BLaER1 treated with 17β-estradiol and CSF1 and Interleukin-3, amounts not matched to agents 10 nM and 100 nM (cell line): ENCODE measurements around the gene PROK1.

ENCODE experiments used
- H3K27ac ChIP-seq, 11 experiments: shearing (Covaris generic); formaldehyde crosslinking; 2 replicates each; pipeline ENCODE4 v1.8.1; 2022
- H3K27me3 ChIP-seq, 11 experiments: shearing (Covaris generic); formaldehyde crosslinking; 2 replicates each; pipeline ENCODE4 v1.8.1; 2022
- H3K36me3 ChIP-seq, 11 experiments: shearing (Covaris generic); formaldehyde crosslinking; 2 replicates each; pipeline ENCODE4 v1.8.1; 2022
- H3K4me1 ChIP-seq, 10 experiments: shearing (Covaris generic); formaldehyde crosslinking; 2 replicates each; pipeline ENCODE4 v1.8.1; 2022
- H3K4me2 ChIP-seq, 11 experiments: shearing (Covaris generic); formaldehyde crosslinking; 2 replicates each; pipeline ENCODE4 v1.8.1; 2022
- H3K4me3 ChIP-seq, 10 experiments: shearing (Covaris generic); formaldehyde crosslinking; 2 replicates each; pipeline ENCODE4 v1.8.1; 2022
- H3K9ac ChIP-seq, 11 experiments: shearing (Covaris generic); formaldehyde crosslinking; 2 replicates each; pipeline ENCODE4 v1.8.1; 2022
- H3K9me3 ChIP-seq, 11 experiments: shearing (Covaris generic); formaldehyde crosslinking; replicated peaks in 1 of 11; 2 replicates each; pipeline ENCODE4 v1.8.1; 2022
- H4K20me1 ChIP-seq, 11 experiments: shearing (Covaris generic); formaldehyde crosslinking; 2 replicates each; pipeline ENCODE4 v1.8.1; 2022
- Cebpa-rat ChIP-seq, 11 experiments: shearing (Covaris generic); IDR thresholded peaks; 2 replicates each; pipeline ENCODE4 v1.8.1; 2022

PROK1 gene

GRCh38 chr1:110480356-110481096, 29.6 kb downstream of the PROK1 start:
- H3K4me1 ChIP-seq: peaks cover 0 to 25% (median 9%) of the 10 kb centered on the region in 10 experiments; a peak in 10 of 20 replicates
- H3K27ac ChIP-seq: no peak overlapping the region
- H3K27me3 ChIP-seq: no peaks in the 10 kb centered on the region
- no peaks in the 10 kb centered on the region for H3K36me3 ChIP-seq
- no peak for TF ChIP-seq Cebpa-rat (IDR thresholded peaks at IDR 0.05)
- no peaks in the 10 kb centered on the region; a peak in 2 of 22 replicates for H4K20me1 ChIP-seq
- H3K9ac ChIP-seq: no peak overlapping the region
- no peaks in the 10 kb centered on the region for H3K9me3 ChIP-seq
- H3K4me2 ChIP-seq: no peak overlapping the region
- H3K4me3 ChIP-seq: no peak overlapping the region

DNA sequence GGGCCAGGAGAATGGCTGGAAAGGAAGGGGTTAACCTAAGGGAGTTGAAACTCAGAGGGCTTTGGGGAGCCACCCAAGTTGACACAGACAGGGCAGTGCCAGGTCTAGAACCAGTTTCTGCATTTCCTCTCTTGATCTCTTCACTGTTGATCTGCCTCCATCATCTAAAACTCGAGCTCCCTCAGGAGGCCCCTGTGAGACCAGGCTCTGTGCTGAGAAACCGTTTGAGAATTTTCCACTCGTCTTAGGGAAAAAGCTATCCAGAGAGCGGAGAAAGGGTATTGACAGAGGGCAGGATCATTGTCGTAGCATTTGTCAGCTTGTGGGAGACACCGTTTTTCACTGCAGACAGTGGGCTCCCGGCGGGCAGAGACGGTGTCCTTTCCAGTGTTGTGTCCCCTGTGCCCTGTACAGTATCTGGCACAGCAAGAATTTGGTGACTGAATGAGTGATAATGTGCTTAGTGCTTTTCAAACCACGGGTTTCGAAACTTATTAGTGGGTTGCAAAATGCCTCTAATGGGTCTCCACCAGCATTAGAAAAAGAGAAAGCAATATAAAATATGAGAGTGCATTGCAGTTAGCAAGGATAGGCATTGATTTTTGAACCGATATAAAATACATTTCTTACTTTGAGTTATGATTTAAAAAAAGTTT, 31.1 kb downstream of the PROK1 start:
- H3K4me1 ChIP-seq: peaks cover 0 to 21% (median 9%) of the 10 kb centered on the region in 10 experiments; a peak in 10 of 20 replicates
- TF ChIP-seq Cebpa-rat (IDR thresholded peaks at IDR 0.05): no peak
- no peak overlapping the region for H3K27ac ChIP-seq
- no peak overlapping the region for H3K4me3 ChIP-seq
- no peaks in the 10 kb centered on the region for H3K9me3 ChIP-seq
- no peaks in the 10 kb centered on the region for H3K36me3 ChIP-seq
- H3K9ac ChIP-seq: no peak overlapping the region
- peak overlapping the region in 5 of 11 experiments; percentile 10 to 40 (median 17); a peak in 9 of 22 replicates for H3K4me2 ChIP-seq
- H3K27me3 ChIP-seq: no peaks in the 10 kb centered on the region
- peaks cover 0 to 2% (median 0%) of the 10 kb centered on the region in 11 experiments; a peak in 2 of 22 replicates for H4K20me1 ChIP-seq

DNA sequence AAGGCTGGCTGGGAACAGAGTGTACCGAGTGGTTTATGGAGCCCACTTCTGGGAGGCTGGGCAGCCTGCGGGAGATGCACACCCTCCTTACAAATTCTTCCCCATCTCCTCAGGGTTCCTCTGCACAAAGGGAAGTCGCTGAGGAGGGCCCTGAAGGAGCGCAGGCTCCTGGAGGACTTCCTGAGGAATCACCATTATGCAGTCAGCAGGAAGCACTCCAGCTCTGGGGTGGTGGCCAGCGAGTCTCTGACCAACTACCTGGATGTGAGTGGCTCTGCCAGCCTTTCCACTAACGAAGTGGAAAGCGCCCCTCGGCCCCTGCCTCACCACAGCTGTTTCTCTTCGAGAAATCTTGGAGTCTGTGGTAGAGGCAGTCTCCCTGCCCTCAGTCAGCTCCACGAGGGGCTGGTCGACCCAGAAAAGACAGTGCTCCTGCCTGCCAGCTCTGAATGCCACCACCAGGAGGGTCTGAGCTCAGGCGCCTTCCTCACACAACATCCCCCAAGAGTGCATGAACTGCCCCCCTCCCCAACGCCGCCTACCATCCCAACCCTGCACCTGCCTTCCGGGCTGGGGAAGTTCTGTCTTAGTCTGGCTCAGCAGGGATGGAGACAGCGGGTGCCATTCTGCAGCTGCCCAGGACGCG, 31.8 kb downstream of the PROK1 start:
- no peaks in the 10 kb centered on the region for H3K27me3 ChIP-seq
- H4K20me1 ChIP-seq: peaks cover 0 to 2% (median 0%) of the 10 kb centered on the region in 11 experiments; a peak in 2 of 22 replicates
- no peaks in the 10 kb centered on the region for H3K9me3 ChIP-seq
- no peak for TF ChIP-seq Cebpa-rat (IDR thresholded peaks at IDR 0.05)
- H3K9ac ChIP-seq: no peak overlapping the region
- H3K4me2 ChIP-seq: peak overlapping the region in 6 of 11 experiments; percentile 4 to 40 (median 15); a peak in 8 of 22 replicates
- no peak overlapping the region for H3K4me3 ChIP-seq
- H3K4me1 ChIP-seq: peaks cover 0 to 16% (median 9%) of the 10 kb centered on the region in 10 experiments; a peak in 10 of 20 replicates
- H3K27ac ChIP-seq: no peak overlapping the region
- no peaks in the 10 kb centered on the region for H3K36me3 ChIP-seq

DNA sequence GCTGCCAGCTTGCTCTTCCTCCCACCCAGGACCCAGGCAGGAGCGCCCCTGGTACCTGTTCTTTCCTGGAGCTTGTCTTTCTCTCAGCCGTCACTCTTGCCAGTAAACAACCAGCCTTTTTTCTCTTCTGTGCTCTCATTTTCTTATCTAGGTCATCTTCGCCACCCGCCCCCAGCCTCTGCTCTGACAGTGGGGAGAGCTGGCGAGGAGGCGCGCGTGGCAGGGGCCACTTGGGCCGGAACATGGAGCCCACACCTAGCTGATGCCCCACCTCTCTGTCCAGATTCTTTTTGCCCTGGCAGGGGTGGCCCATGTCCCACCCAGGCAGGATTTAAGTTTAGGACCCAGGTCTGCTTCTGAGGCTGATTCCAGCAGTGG, 32.3 kb downstream of the PROK1 start:
- Histone ChIP-seq H4K20me1 (peaks cover 0 to 2% (median 0%) of the 10 kb centered on the region in 11 experiments; a peak in 2 of 22 replicates), H3K9me3 (no peaks in the 10 kb centered on the region), H3K4me3 (no peak overlapping the region), H3K4me1 (peaks cover 0 to 16% (median 9%) of the 10 kb centered on the region in 10 experiments; a peak in 10 of 20 replicates), H3K27ac (no peak overlapping the region), H3K36me3 (no peaks in the 10 kb centered on the region), H3K4me2 (0 out of 22 replicates have a peak overlapping the region, but pooled peaks of 1 of the 11 experiments have one; percentile 37), H3K9ac (no peak overlapping the region), H3K27me3 (no peaks in the 10 kb centered on the region)
- TF ChIP-seq Cebpa-rat (IDR thresholded peaks at IDR 0.05): no peak

GRCh38 chr1:110484801-110485200, 33.9 kb downstream of the PROK1 start:
- Histone ChIP-seq H3K27ac (no peak overlapping the region), H3K4me3 (no peak overlapping the region), H3K9ac (no peak overlapping the region), H3K4me1 (peaks cover 0 to 16% (median 9%) of the 10 kb centered on the region in 10 experiments; a peak in 10 of 20 replicates), H3K9me3 (no peaks in the 10 kb centered on the region), H4K20me1 (peaks cover 0 to 2% (median 0%) of the 10 kb centered on the region in 11 experiments; a peak in 2 of 22 replicates), H3K36me3 (no peaks in the 10 kb centered on the region), H3K27me3 (no peaks in the 10 kb centered on the region), H3K4me2 (no peak overlapping the region)
- TF ChIP-seq Cebpa-rat (IDR thresholded peaks at IDR 0.05): no peak

- Histone ChIP-seq H4K20me1 (peaks cover 0 to 2% (median 0%) of the 10 kb centered on the region in 11 experiments; a peak in 2 of 22 replicates), H3K9me3 (no peaks in the 10 kb centered on the region), H3K4me1 (peaks cover 0 to 16% (median 9%) of the 10 kb centered on the region in 10 experiments; a peak in 10 of 20 replicates), H3K9ac (no peak overlapping the region), H3K4me3 (no peak overlapping the region), H3K4me2 (no peak overlapping the region), H3K36me3 (no peaks in the 10 kb centered on the region), H3K27ac (no peak overlapping the region), H3K27me3 (no peaks in the 10 kb centered on the region)
- no peak for TF ChIP-seq Cebpa-rat (IDR thresholded peaks at IDR 0.05)
These were observed 34.8 kb downstream of the PROK1 start for GRCh38 chr1:110485725-110486124.

DNA sequence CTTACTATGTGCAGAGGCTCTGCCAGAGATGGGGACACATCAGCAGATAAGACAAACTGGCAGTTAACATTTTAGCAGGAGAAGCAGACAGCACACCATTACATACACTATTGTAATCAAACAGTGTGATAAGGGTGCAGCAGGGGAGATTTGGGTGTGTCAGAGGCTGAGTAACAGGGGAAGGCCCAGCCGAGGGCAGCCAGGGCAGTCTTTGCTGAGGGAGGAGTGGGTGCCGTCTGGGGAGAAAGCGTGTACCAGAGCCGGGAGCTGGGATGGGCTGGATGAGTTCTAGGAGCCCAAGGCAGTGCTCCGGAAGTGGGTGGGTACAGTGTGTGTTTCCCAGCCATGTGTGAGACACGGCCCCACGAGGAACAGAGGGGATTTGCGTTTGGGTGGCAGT, 36.8 kb downstream of the PROK1 start:
- H3K4me2 ChIP-seq: no peak overlapping the region
- H3K4me3 ChIP-seq: no peak overlapping the region
- no peak overlapping the region for H3K9ac ChIP-seq
- no peaks in the 10 kb centered on the region for H3K9me3 ChIP-seq
- H3K4me1 ChIP-seq: peaks cover 0 to 5% (median 1%) of the 10 kb centered on the region in 10 experiments; a peak in 9 of 20 replicates
- no peak for TF ChIP-seq Cebpa-rat (IDR thresholded peaks at IDR 0.05)
- H3K36me3 ChIP-seq: no peaks in the 10 kb centered on the region
- no peaks in the 10 kb centered on the region for H3K27me3 ChIP-seq
- H3K27ac ChIP-seq: no peak overlapping the region
- peaks cover 0 to 2% (median 0%) of the 10 kb centered on the region in 11 experiments; a peak in 2 of 22 replicates for H4K20me1 ChIP-seq

- Histone ChIP-seq H3K9ac (no peak overlapping the region), H3K36me3 (no peaks in the 10 kb centered on the region)
- TF ChIP-seq Cebpa-rat (IDR thresholded peaks at IDR 0.05): no peak
These were observed 37.2 kb downstream of the PROK1 start for GRCh38 chr1:110488161-110488560.

GRCh38 chr1:110488867-110489266, 37.9 kb downstream of the PROK1 start:
- no peak overlapping the region for H3K4me3 ChIP-seq
- H3K9me3 ChIP-seq: no peaks in the 10 kb centered on the region
- H3K4me1 ChIP-seq: peaks cover 0 to 3% (median 0%) of the 10 kb centered on the region in 10 experiments; a peak in 1 of 20 replicates
- H3K36me3 ChIP-seq: no peaks in the 10 kb centered on the region
- no peak overlapping the region for H3K27ac ChIP-seq
- no peak overlapping the region for H3K4me2 ChIP-seq
- peaks cover 0 to 2% (median 0%) of the 10 kb centered on the region in 11 experiments; a peak in 2 of 22 replicates for H4K20me1 ChIP-seq
- no peaks in the 10 kb centered on the region for H3K27me3 ChIP-seq
- H3K9ac ChIP-seq: no peak overlapping the region
- TF ChIP-seq Cebpa-rat (IDR thresholded peaks at IDR 0.05): no peak

More at GRCh38 chr1:110488161-110488560, 37.2 kb downstream of the PROK1 start:
- Histone ChIP-seq H3K4me3 (no peak overlapping the region), H3K4me2 (no peak overlapping the region), H3K4me1 (peaks cover 0 to 2% (median 0%) of the 10 kb centered on the region in 10 experiments; a peak in 1 of 20 replicates), H3K9me3 (no peaks in the 10 kb centered on the region), H3K27ac (no peak overlapping the region), H3K27me3 (no peaks in the 10 kb centered on the region), H4K20me1 (peaks cover 0 to 2% (median 0%) of the 10 kb centered on the region in 11 experiments; a peak in 2 of 22 replicates)
